ENCODE data around the gene B4GALT6. TPM values are rescaled to one million over a fixed set of nuclear protein-coding genes. Genes with fewer than 3 reads are reported as not detected.

Gene B4GALT6
- total RNA-seq, 1 experiment from 2014 or later: 22.4 TPM

GRCh38 chr18:31579375-31579774 lies 105.0 kb downstream of the B4GALT6 start:
- Mint-ChIP-seq H3K27ac (ENCODE audit: unreplicated experiment) (no peak overlapping the region), H3K4me1 (ENCODE audit: low read depth, unreplicated experiment) (peaks cover 22% of the 10 kb centered on the region), H3K4me3 (ENCODE audit: unreplicated experiment) (no peak overlapping the region), H3K9me3 (ENCODE audit: unreplicated experiment) (peaks cover 7% of the 10 kb centered on the region), H3K36me3 (ENCODE audit: insufficient read depth, unreplicated experiment) (no peaks in the 10 kb centered on the region), H3K27me3 (ENCODE audit: insufficient read depth, unreplicated experiment) (no peaks in the 10 kb centered on the region)
- BruUV-seq (replicated peaks): no TSS peak
- H3K9me3 ChIP-seq: no peaks in the 10 kb centered on the region
- POLR2A ChIA-PET: no interaction called here
- H3K36me3 ChIP-seq (ENCODE audit: control insufficient read depth, insufficient read depth, low read length): no peaks in the 10 kb centered on the region; the same call in 1 of the 2 replicates
- H3K4me3 ChIP-seq (ENCODE audit: low read depth, low read length): no peak overlapping the region
- peaks cover 22% of the 10 kb centered on the region for H3K4me1 ChIP-seq
- no peaks in the 10 kb centered on the region for H3K27me3 ChIP-seq (replicated peaks; ENCODE audit: control insufficient read depth, insufficient read depth, low read length)
- TF ChIP-seq, protein P1, sequence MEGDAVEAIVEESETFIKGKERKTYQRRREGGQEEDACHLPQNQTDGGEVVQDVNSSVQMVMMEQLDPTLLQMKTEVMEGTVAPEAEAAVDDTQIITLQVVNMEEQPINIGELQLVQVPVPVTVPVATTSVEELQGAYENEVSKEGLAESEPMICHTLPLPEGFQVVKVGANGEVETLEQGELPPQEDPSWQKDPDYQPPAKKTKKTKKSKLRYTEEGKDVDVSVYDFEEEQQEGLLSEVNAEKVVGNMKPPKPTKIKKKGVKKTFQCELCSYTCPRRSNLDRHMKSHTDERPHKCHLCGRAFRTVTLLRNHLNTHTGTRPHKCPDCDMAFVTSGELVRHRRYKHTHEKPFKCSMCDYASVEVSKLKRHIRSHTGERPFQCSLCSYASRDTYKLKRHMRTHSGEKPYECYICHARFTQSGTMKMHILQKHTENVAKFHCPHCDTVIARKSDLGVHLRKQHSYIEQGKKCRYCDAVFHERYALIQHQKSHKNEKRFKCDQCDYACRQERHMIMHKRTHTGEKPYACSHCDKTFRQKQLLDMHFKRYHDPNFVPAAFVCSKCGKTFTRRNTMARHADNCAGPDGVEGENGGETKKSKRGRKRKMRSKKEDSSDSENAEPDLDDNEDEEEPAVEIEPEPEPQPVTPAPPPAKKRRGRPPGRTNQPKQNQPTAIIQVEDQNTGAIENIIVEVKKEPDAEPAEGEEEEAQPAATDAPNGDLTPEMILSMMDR (IDR thresholded peaks at IDR 0.05; ENCODE audit: insufficient read depth in 1 of 2, low read depth in 1 of 2, low read length in 1 of 2, severe bottlenecking in 1 of 2, unreplicated experiment in 1 of 2): no peak
- CTCF ChIA-PET: no interaction called here
- intact Hi-C loops (cut with micrococcal nuclease; ENCODE audit: unreplicated experiment): no loop called here
- no peak for DNase-seq

- H3K9me3 ChIP-seq: no peaks in the 10 kb centered on the region
- Mint-ChIP-seq H3K4me3 (ENCODE audit: unreplicated experiment) (no peak overlapping the region), H3K4me1 (ENCODE audit: low read depth, unreplicated experiment) (peaks cover 10% of the 10 kb centered on the region), H3K27me3 (ENCODE audit: insufficient read depth, unreplicated experiment) (no peaks in the 10 kb centered on the region), H3K27ac (ENCODE audit: unreplicated experiment) (no peak overlapping the region), H3K9me3 (ENCODE audit: unreplicated experiment) (no peaks in the 10 kb centered on the region), H3K36me3 (ENCODE audit: insufficient read depth, unreplicated experiment) (no peaks in the 10 kb centered on the region)
- intact Hi-C loops (cut with micrococcal nuclease; ENCODE audit: unreplicated experiment): no loop called here
- no TSS peak for BruUV-seq (replicated peaks)
- TF ChIP-seq, protein P1 (IDR thresholded peaks at IDR 0.05; ENCODE audit: insufficient read depth in 1 of 2, low read depth in 1 of 2, low read length in 1 of 2, severe bottlenecking in 1 of 2, unreplicated experiment in 1 of 2): no peak
- ChIA-PET POLR2A (interaction anchor here (0.5 kb wide), 1 partner anchor 259 kb away, joined by 7 read pairs; no protein-coding TSS in a partner anchor), CTCF (no interaction called here)
- no peaks in the 10 kb centered on the region for H3K36me3 ChIP-seq (ENCODE audit: control insufficient read depth, insufficient read depth, low read length)
- H3K27me3 ChIP-seq (replicated peaks; ENCODE audit: control insufficient read depth, insufficient read depth, low read length): no peaks in the 10 kb centered on the region
- DNase-seq: no peak
- H3K4me1 ChIP-seq: peaks cover 22% of the 10 kb centered on the region
- no peak overlapping the region for H3K4me3 ChIP-seq (ENCODE audit: low read depth, low read length)
These were observed 106.3 kb downstream of the B4GALT6 start for GRCh38 chr18:31578126-31578525.

- ChIA-PET POLR2A (no interaction called here), CTCF (no interaction called here)
- Mint-ChIP-seq H3K36me3 (ENCODE audit: insufficient read depth, unreplicated experiment) (no peaks in the 10 kb centered on the region), H3K27ac (ENCODE audit: unreplicated experiment) (no peak overlapping the region), H3K27me3 (ENCODE audit: insufficient read depth, unreplicated experiment) (no peaks in the 10 kb centered on the region), H3K4me1 (ENCODE audit: low read depth, unreplicated experiment) (peaks cover 17% of the 10 kb centered on the region), H3K4me3 (ENCODE audit: unreplicated experiment) (no peak overlapping the region), H3K9me3 (ENCODE audit: unreplicated experiment) (no peaks in the 10 kb centered on the region)
- intact Hi-C loops (cut with micrococcal nuclease; ENCODE audit: unreplicated experiment): no loop called here
- no peaks in the 10 kb centered on the region for H3K36me3 ChIP-seq (ENCODE audit: control insufficient read depth, insufficient read depth, low read length)
- no peaks in the 10 kb centered on the region for H3K27me3 ChIP-seq (replicated peaks; ENCODE audit: control insufficient read depth, insufficient read depth, low read length)
- TF ChIP-seq, protein P1 (IDR thresholded peaks at IDR 0.05; ENCODE audit: insufficient read depth in 1 of 2, low read depth in 1 of 2, low read length in 1 of 2, severe bottlenecking in 1 of 2, unreplicated experiment in 1 of 2): no peak
- H3K4me1 ChIP-seq: peaks cover 16% of the 10 kb centered on the region
- BruUV-seq (replicated peaks): no TSS peak
- no peaks in the 10 kb centered on the region for H3K9me3 ChIP-seq
- DNase-seq: no peak
- no peak overlapping the region for H3K4me3 ChIP-seq (ENCODE audit: low read depth, low read length)
These were observed 107.2 kb downstream of the B4GALT6 start for GRCh38 chr18:31577195-31577594.

Measured in Caco-2 (cell line).